ENCODE data around the gene MTSS2.

Gene MTSS2

DNA sequence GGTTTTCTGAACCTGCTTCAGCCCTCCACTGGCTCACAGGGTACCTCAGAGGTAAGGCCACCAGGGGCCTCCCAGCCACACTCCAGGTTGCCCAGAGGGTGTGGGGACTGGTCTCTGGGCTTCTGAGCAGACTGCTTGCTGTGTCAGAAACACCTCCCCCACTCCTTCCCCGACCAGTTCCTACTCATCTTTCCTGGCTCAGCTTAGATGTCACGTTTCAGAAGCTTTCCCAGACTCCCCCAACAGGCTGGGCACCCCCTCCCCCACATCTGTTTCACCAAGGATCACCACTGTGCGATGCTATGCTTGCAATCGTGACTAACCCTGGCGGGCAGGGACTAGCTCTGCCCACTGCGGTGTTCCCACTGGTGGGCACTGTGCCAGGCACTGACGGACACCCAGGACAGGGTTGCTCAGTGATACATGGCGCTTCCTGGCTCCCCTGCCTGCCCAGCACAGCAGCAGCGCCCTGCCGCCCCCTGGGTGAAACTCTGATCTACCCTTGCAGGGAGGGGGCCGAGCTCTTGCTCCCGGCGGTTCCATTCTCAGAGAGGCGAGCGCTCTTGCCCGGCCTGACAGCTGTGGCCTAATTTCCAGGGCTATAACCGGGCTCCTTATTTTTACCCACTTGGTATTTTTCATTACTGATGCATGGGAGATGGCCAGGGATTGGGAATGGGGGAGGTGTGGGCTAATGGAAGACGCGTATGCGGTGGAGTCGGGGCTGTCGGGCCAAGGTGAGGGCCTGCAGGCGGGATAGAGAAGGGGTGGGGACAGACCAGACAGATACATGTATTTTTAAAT is 29.4 kb upstream of the MTSS2 start:
- no peak for DNase-seq (ENCODE audit: low spot score)

DNA sequence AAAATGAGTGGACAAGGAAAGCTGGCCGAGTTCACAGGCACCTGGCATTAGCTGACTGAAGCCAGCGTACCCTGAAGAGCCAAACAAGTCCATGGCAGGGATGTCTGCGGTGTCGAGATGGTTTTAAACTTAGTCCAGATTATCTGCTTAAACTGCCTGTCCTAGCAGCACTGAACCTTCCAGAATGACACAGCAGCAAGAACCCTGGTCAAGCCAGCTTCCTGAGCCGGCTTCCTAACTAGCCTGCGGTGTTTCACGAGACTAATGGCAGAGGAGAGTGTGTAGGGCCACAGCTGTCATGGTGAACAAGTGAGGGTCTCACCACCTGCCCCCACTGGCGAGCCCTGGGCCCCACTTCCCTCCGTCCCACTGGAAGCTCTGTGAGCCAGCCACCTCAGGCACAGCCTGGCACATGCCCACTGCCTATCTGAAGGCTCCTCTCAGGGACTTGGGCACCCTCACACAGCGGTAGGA is 28.8 kb upstream of the MTSS2 start:
- DNase-seq (ENCODE audit: low spot score): no peak

DNA sequence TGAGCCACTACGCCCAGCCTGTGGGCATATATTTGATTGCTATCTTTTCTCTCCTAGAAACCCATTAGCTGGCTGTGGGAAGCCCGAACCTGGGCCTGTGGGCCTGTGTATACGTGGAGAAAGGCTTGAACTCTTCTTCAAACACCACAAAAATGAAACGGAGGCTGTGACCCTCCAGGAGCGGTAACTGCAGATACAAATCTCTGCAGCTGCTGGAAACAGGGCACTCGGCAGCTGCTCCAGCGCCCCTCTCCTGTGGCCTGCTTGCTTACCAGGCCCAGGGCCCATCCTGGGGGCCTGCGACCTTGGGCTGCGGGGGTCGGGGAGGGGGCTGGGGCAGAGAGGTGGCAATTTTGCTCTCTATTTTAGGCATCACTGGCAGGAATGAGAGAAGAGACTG is 28.0 kb upstream of the MTSS2 start:
- no peak for DNase-seq (ENCODE audit: low spot score)

DNA sequence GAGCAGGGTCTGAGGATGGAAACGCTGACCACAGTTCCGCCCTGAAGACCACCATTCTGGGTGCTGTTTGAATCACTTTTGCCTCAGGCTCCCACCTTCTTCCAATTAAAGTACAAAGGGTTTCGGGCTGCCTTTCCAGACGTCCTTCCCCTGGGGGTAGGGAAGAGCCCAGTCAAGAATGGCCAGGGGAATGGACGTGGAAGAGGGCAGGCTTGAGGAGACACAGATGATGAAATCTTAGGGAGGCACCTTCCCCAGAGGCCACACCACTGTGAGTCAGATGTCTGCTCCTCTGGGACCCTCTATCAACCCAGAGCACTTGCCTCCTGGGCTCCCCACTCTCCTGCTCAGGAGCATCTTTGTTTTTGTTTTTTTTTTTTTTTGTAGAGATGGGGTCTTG is 27.5 kb upstream of the MTSS2 start:
- DNase-seq (ENCODE audit: low spot score): no peak

DNA sequence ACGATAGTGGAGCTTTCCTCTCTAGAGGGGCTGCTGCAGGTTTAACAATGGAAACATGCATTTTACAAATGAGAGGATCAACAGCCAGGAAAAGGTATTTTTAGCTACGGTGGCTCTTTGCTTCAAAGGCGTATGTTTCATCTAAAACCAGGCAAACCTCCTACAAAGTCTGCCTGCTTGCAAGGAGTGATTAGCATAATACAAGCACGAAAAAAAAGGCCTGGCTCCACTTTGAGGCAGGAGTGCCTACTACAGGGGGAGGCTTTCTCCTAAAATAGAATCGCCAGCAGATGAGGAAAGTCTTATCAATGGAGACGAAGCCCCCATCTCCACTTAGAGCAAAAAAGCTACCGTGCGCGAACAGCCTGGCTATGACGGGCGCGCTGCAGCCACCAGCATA is 27.1 kb upstream of the MTSS2 start:
- no peak for DNase-seq (ENCODE audit: low spot score)

DNA sequence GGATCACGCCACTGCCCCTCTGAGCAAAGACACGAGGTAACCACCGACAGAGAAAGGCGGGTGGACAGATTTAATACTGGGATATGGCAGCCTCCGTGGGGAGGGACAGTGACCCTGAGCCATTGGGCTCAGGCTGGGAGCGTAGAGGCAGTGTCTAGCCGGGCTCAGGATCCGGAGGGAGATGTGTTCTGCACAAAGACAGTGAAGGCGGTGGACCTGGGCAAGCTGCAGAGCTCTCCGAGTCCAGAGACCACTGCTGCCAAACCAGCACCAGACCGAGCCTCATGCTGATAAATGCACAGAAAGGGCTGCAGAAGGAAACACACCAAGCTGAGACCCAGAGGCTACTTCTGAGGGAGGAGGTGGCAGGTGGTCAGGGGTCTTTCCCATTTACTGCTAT is 26.5 kb upstream of the MTSS2 start:
- DNase-seq (ENCODE audit: low spot score): no peak

DNA sequence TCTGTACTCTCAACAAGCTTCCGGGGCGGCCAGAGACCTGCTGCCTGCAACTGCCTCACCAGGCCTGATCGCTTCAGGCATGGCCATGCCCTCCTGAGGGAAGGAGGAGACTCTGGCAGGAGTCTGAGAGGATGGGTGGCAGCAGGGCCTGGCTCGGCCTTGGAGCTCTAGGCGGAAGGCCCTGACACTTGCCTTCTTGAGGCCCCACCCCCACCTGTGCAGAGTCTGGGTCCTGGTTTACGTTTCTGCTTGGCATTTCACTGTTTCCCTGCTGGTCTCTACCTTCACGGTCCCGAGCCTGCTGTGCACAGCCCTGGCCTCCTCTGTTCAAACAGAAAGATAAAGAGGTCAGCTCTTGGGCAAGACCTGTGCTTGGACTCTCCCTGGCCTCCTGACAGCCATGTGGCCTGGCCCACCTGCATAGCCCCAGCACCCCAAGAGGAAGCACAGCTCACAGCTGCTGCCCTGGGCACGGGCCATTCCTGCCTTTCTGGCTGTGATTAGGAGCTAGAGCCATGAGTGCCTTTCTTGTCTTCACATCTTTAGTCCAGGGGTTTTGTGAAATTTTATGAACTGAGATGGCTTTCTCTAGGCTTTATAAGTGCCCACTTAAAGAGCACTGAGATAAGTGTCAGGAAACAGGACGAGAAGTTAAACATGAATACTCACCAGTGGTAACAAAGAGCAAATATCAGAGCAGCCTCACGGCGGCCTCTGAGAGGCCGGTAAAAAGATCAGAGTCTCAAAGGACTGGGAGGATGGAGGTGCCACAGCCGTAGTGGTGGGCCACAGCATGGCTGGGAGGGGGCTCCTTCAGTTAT is 25.6 kb upstream of the MTSS2 start:
- DNase-seq (ENCODE audit: low spot score): no peak

DNA sequence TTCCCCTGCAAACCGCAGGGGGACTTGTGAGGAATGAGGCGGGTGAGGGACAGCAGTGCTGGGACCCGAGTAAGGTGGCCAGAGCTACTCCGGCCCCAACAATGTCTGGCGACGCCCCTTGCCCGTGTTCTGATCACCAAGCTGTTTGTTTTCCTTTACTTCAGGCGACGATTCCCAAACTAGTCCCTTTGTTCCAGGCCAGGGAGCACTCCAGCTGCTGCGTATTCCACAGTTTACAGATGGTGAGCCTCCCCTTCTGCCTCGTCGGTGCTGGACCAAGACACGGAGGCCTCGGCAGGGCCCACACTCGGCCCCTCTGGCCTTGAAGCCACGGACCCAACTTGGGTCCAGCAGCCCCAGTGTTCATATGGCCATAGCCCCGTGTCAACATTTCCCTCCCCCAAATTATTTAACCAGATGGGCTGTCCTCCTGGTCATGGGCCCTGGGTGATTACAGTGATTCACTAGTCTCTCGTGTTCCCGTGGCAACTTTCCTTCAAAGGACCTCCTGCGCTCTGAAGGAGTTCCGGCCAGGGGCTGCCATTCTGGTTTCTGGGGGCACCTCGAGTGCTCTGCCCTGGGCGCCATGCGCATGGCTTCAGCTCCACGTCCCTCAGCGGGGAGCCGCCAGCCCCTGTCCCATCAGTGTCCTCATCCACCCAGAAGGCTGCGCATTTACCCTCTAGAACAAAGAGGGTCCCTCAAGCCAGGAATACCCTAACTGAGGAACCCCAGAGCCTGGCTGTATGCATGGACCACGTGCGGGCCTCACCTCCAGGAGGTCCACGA is 24.8 kb upstream of the MTSS2 start:
- DNase-seq (ENCODE audit: low spot score): no peak

DNA sequence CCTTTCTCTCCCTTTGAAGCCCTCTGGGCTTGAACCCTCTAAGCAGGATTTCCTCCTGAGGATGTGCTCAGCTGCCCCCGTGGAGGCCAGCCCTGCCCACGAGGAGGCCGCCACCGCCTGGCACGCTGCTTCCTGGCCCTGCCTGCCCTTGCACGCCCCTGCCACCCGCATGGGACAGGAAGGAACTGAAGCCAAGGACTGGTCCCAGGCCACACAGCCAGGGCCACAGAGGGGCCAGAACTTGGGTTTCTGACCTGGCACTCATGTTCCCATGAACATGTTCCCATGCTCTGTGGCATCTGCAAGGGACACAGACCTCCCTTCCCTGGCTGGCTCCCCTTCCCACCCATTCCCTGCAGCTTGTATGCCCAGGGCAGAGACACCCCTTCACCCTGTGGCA is 24.1 kb upstream of the MTSS2 start:
- DNase-seq (ENCODE audit: low spot score): no peak

DNA sequence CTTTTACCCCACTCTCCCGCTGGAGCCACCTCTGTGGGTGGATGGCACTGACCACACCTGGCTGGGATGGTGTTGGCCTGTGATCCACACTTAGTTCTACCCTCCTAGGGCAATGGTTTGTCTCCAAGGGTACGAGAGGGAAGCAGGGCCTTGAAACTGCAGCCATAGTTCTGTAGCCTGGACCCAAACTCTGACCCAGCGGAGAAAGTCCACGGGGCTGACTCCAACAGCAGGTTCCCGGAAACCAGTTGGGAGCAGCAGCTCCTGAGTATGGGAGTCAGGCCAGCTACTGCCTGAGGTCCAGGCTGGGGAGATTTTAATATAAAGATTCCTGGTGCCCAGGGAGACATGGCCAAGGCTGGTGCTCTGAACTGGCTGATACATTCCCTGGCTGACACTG is 23.6 kb upstream of the MTSS2 start:
- no peak for DNase-seq (ENCODE audit: low spot score)

DNA sequence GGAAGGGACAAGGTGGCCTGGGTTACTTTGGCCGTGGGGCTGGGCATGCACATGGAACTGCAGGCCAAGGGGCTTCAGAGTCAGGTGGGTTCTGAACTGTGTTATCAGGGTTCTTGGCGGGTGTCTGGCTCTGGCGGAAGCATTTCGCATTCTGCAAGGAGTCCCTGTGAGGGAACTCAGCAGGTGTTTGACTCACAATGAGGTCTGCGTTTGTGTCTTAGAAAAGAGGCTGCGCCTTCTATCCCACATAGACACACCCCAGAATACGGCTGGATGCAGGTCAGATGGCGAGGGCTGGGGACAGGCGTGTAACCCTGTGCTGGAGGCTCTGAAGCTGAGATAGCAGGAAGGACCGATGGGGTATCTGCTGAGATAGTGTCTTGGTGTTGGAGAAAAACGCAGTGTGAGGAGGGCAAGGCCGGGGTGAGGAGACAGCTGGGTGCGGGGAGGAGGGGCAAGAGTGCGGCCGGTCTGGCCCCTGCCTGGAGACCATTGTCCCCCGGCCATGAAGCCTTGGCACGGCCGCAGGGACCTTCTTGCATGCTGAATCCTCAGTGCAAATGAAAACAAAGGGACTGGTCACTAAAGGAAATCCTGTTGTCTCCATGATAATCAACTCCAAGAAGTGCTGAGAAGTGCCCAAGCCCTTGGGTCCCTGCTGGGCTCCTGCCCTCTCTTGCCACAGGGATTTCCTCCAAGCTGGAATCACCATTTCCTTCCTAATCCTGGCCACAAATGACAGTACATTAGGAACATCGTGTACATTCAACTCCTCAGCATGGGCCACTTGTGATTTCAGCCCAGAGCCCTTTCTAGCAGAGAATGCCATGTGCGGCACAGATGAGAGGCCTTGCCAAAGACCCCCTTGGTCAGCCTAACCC is 22.8 kb upstream of the MTSS2 start:
- DNase-seq (ENCODE audit: low spot score): no peak

DNA sequence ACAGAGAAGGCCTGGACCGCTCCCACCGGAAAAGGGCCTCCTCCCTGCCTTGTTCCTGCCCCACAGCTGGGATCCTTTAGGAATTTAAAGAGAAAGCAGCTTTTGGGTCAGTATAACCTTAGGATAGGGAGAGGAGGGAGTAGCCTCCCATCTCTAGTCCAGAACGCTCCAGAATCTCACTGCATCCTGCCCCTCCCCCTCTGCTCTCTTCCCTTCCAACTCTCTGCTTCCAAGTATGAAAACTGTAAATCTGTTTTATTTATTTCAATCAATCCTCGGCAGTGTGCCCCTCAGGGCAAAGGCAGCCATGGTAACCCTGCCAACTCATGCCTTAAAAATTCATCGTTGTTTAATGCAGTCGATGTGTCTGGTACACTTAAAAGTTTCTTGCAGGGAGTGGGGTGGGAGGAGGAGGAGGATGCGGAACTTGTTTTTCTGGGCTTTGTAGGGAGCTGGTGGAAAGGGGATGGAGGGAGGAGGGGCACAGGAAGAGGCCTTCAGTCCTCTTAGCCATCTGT is 21.2 kb upstream of the MTSS2 start:
- no peak for DNase-seq (ENCODE audit: low spot score)

DNA sequence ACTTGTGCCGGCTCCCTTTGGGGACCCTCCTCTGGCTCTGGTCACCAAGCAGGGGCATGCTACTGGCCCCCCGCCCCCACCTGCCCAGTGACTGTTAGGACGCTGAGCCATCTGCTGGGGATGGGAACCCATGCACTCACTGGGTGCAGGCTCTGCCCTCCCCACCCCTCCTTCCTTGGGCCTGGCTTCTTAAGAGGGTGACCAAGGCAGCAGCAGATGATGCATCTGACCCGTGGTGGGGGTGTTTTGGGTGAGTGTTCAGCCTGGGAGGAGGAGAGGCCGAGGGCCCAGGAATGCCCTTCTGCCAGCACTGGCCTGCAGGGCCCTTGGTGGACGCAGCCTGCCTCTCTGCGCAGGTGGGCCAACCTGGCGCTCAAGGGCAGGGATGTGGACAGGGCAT is 19.2 kb upstream of the MTSS2 start:
- no peak for DNase-seq (ENCODE audit: low spot score)

DNA sequence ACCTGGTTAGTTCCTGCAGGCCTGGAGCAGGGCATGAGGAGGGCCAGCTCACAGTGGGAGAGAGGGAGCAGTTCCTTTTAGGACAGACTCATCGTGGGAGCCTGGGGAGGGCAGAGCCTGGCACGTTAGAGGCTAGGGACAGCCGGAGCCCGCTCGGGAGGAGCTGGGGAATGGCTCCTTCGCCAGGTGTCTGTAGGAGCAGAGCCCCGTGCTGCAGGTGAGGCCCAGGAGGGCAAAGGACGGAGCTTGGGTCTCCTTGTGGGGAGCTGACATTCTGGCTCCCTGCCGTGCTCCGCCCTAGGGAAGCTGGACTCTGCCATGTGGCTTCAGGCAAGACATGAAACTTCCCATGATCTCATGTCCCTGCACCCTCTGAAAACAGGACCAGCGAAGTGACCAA is 18.7 kb upstream of the MTSS2 start:
- no peak for DNase-seq (ENCODE audit: low spot score)

DNA sequence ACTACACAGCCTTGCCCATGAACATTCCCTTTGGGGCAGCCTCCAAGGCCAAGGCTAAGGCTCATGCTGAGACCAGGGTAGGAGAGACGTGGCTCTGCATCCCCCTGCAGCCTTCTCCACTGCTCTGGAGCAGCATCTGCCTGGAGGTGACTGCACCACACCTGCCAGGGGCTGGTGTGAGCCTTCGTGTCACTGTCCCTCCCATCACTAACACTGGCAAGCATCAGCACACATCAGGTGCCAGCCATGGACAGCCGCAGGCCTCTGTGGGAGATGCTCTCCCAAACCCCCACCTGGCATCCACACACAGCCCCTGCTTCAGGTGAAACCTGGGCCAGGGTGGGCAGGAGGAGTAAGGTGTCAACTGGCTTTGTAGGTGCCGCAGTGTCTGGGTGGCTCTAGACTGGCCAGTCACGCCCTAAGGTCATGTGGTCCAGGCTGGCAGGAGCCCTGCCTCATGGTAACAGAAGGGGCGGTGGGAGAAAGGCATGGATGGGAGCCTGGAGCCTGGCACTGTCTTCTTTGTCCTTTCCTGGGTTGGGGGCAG is 18.1 kb upstream of the MTSS2 start:
- DNase-seq (ENCODE audit: low spot score): no peak

DNA sequence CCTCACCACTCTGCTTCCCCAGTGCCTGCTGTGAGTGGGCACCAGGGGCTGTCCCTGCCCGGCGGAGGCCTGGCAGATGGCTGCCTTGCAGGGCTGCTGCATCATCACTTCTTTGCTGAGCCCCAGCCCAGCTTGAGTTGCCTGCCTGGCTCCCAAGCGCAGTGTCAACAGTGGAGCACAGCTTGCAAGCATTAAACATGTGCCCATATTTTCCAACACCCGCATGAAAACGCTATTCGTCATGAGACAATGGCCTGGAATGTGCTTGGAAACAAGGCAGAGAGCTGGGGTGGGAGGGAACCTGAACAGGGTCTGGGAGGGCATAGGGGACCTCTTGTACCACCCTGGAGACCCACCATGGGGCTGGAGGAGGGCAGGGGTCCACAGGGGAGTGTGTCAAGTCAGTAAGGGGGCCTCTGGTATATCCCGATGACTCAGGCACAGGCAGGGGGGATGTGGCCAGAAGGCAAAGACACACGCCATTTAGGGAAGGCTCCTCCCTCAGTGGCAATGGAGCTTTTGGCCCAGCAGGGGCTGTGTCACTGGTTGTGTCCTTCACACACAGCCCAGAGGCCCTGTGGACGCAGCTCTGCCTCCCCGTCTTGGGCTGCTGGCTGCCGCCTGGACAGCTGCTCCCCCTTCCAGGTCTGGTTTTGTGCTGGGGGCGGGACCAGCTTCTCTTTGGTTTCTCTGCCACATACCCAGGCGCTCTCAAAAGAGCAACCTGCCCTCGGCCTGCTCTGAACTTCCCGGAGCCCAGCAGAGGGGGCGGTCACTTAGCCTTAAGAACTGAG is 17.4 kb upstream of the MTSS2 start:
- DNase-seq (ENCODE audit: low spot score): no peak

DNA sequence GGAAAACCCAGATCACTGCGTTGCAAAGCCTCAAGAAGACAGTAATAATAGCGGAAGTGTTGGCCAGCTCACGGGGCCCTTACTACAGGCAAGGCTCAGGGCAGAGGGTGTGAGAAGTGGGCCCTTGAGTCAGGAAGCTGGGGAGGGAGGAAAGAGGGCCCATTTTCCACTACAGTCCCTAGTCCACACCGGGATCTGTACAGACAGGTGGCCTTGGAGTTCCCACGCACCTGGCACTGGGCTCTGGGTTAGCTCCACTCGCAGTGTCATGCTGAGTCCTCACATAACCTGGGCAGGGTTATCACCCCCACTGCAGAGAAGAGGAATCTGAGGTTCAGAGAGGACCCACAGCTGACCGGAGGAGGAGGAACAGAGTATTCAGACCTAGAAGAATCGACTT is 16.8 kb upstream of the MTSS2 start:
- DNase-seq (ENCODE audit: low spot score): no peak

DNA sequence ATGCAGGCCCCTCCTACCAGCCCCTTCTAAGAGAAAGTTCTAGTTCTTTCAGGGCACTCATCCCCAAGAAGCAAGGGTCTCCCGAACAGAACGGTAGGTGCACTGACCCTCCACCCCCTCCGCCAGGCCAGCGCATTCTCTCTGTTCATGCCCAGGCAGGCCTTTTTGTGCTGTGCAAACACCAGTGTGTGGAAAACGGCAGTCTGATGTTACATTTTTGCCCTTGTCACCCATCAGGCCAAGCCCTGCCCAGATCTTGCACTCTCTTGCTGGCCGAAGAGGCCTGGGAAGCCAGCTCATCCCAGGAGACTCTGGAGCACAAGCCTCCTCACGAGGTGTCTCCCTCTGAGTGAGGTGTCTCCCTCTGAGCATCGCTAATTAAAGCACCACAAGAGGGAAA is 16.1 kb upstream of the MTSS2 start:
- DNase-seq (ENCODE audit: low spot score): no peak

DNA sequence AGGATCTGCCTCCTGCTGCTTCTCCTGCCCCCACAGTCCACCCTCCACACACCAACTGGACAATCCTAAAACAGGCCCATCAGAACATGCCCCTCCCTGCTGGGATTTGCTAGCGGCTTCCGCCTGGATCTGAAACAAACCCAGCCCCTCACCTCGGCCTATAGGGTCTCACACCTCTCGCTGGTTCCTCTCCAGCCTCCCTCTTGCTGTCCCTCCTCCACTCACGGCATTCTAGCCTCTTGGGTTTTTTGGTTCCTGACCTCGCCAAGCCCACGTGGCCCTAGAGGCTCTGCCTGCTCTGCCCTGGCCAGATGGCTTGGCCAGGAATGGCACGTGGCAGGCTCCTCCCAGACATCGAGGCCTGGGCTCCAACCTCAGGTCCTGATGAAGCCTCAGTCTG is 15.7 kb upstream of the MTSS2 start:
- DNase-seq (ENCODE audit: low spot score): no peak

DNA sequence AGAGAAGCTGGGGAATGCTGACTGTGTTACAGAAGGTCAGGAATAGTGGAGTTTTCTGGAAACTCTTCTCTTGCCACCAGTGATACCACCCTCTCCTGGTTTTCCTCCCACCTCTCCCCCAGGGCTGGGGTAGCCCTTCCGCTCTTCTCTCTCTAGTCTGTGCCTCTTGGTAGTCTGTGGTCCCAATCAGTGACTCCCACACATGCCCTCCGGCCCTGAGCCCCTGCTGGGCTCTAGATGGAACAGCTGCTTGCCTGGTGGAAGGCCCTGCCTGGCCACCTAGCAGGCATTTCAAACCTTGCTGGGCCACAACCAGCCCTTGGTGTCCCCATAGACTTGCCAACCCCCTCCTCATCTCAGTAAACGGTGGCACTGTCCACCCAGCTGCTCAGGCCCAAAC is 15.2 kb upstream of the MTSS2 start:
- DNase-seq (ENCODE audit: low spot score): no peak

Data from CD4-positive, alpha-beta T cell treated with Interleukin-15 for 4 hours (primary cell).